Endothelial cell of umbilical vein (primary cell): ENCODE results near the gene PADI1. TPM values are rescaled to one million over a fixed set of nuclear protein-coding genes. Genes with fewer than 3 reads are reported as not detected.

Source experiments
- BruUV-seq: library from RNA; stranded (reverse); fragments of 400-500 nt; replicated peaks from 2 replicates; lab custom pipeline; 2021; lab: Mats Ljungman, UMichigan
- CTCF ChIA-PET: fragments of 300-600, 350-600 bp; sonication (Branson Sonifier 250); formaldehyde crosslinking; loops from one replicate; lab custom pipeline; 2021; ENCODE audit warnings: antibody characterized with exemption, inconsistent platforms; lab: Charles Lee
- POLR2A ChIA-PET: fragments of 300-600, 350-600 bp; sonication (Branson Sonifier 250); formaldehyde crosslinking; loops from one replicate; lab custom pipeline; 2021; ENCODE audit warnings: antibody characterized with exemption, inconsistent platforms; lab: Charles Lee
- DNase-seq: peaks from one replicate; pipeline ENCODE4 v3.0.0-alpha.2; 2011; ENCODE audit warnings: low read depth, low spot score
- FAIRE-seq: peaks from 2 replicates; lab custom pipeline; 2011; peaks lifted over from hg19 to GRCh38; lab: Jason Lieb, UNC
- H2AFZ ChIP-seq: 2 replicates; pipeline ENCODE4 v1.6.0; 2012; ENCODE audit warnings: low read depth, low read length, control low read depth, inconsistent platforms
- H3K27ac ChIP-seq: 2 replicates; pipeline ENCODE4 v1.5.1; 2011; ENCODE audit warnings: low read depth, mild to moderate bottlenecking, control low read depth, low read length, moderate library complexity; ENCODE audit not compliant: insufficient read depth
- H3K27me3 ChIP-seq, 2 experiments: 2 replicates each; pipeline versions ENCODE4 v1.6.0 to v1.6.1; 2011; ENCODE audit warnings: low read length in 2 of 2, mixed read lengths in 1 of 2; ENCODE audit not compliant: control insufficient read depth in 2 of 2, insufficient read depth in 2 of 2
- H3K36me3 ChIP-seq, 2 experiments: 2 replicates in 1 of 2; 3 replicates in 1 of 2; pipeline ENCODE4 v1.5.1; 2011; ENCODE audit warnings: low read length in 2 of 2, mild to moderate bottlenecking in 1 of 2, moderate library complexity in 1 of 2; ENCODE audit not compliant: control insufficient read depth in 2 of 2, insufficient read depth in 2 of 2; ENCODE audit errors: extremely low read depth in 1 of 2
- H3K4me1 ChIP-seq: 3 replicates; pipeline ENCODE4 v1.5.1; 2011; ENCODE audit warnings: mild to moderate bottlenecking, low read length; ENCODE audit not compliant: control insufficient read depth, insufficient read depth; ENCODE audit errors: extremely low read depth
- H3K4me2 ChIP-seq: 2 replicates; pipeline ENCODE4 v1.6.1; 2011; ENCODE audit warnings: low read length, control low read depth, mixed read lengths; ENCODE audit not compliant: insufficient read depth
- H3K4me3 ChIP-seq, 3 experiments: fragments of 200-600 bp in 1 of 3; sonication (generic), shearing (Covaris generic) in 1 of 3; replicated peaks in 1 of 3; 2 replicates each; pipeline ENCODE4 v1.5.1; 2011 to 2016; ENCODE audit warnings: control low read depth in 3 of 3, low read length in 3 of 3, mild to moderate bottlenecking in 2 of 3, inconsistent platforms in 1 of 3, low read depth in 1 of 3, moderate library complexity in 1 of 3; ENCODE audit not compliant: insufficient read depth in 1 of 3
- H3K79me2 ChIP-seq: 2 replicates; pipeline ENCODE4 v1.6.0; 2012; ENCODE audit warnings: low read length, inconsistent platforms; ENCODE audit not compliant: control insufficient read depth, insufficient read depth
- H3K9ac ChIP-seq: replicated peaks from 2 replicates; pipeline ENCODE3; 2011; ENCODE audit warnings: low read length, control low read depth; ENCODE audit not compliant: insufficient read depth; ENCODE audit errors: extremely low read depth
- H3K9me1 ChIP-seq: replicated peaks from 3 replicates; pipeline ENCODE4 v1.6.0; 2011; ENCODE audit warnings: mild to moderate bottlenecking, low read length; ENCODE audit not compliant: control insufficient read depth, insufficient read depth; ENCODE audit errors: extremely low read depth
- H3K9me3 ChIP-seq: replicated peaks from 2 replicates; pipeline ENCODE4 v1.5.1; 2012; ENCODE audit warnings: low read length, inconsistent platforms; ENCODE audit not compliant: control insufficient read depth, insufficient read depth
- H4K20me1 ChIP-seq: replicated peaks from 2 replicates; pipeline ENCODE3; 2011; ENCODE audit warnings: mild to moderate bottlenecking, low read length; ENCODE audit not compliant: control insufficient read depth, insufficient read depth; ENCODE audit errors: extremely low read depth
- EZH2 ChIP-seq: IDR thresholded peaks from 2 replicates; pipeline ENCODE4 v1.6.1; 2012; ENCODE audit warnings: borderline replicate concordance, low read depth, mild to moderate bottlenecking, moderate library complexity, low read length, inconsistent platforms; ENCODE audit not compliant: severe bottlenecking
- FOS ChIP-seq: IDR thresholded peaks from 2 replicates; pipeline ENCODE4 v1.6.1; 2011; ENCODE audit warnings: mild to moderate bottlenecking, low read length, moderate library complexity, borderline replicate concordance; ENCODE audit not compliant: insufficient read depth
- GATA2 ChIP-seq: IDR thresholded peaks from 2 replicates; pipeline ENCODE4 v1.7.0; 2011; ENCODE audit warnings: low read depth, mild to moderate bottlenecking, moderate library complexity, mixed read lengths, low read length; ENCODE audit not compliant: insufficient read length, insufficient read depth
- JUN ChIP-seq: IDR thresholded peaks from 2 replicates; pipeline ENCODE4 v1.6.1; 2011; ENCODE audit warnings: borderline replicate concordance, low read depth; ENCODE audit not compliant: insufficient read length, insufficient read depth
- MAX ChIP-seq: IDR thresholded peaks from 2 replicates; pipeline ENCODE4 v1.6.1; 2011; ENCODE audit not compliant: insufficient read depth, insufficient read length
- MYC ChIP-seq: IDR thresholded peaks from one replicate; pipeline ENCODE4 v1.6.1; 2011; ENCODE audit warnings: mild to moderate bottlenecking, low read depth, low read length
- POLR2AphosphoS5 ChIP-seq: IDR thresholded peaks from 2 replicates; pipeline ENCODE4 v1.6.1; 2012; ENCODE audit warnings: low read depth, mild to moderate bottlenecking, control low read depth, low read length, moderate library complexity; ENCODE audit not compliant: insufficient read depth
- dilution Hi-C: fragments of 300-500 bp; cut with MboI; formaldehyde crosslinking; loops from one replicate; pipeline ENCODE4 v1.15.0; 2019; ENCODE audit warnings: low sequenced_read_pairs; ENCODE audit not compliant: extremely low pct_ligation_motif_present
- intact Hi-C: fragments of 100-400 bp; cut with micrococcal nuclease; formaldehyde crosslinking; loops from one replicate; pipeline ENCODE4 v1.10.0; 2022
- polyA plus RNA-seq, 4 experiments: library from polyadenylated mRNA; depleted of rRNA in 3 of 4; stranded (reverse) in 3 of 4; unstranded in 1 of 4; fragments of >200 nt; gene quantifications; 2 replicates each; pipeline versions ENCODE4 v1.2.1 to v1.2.3, GENCODE V29; 2011 to 2012; ENCODE audit warnings: missing spikeins in 1 of 4
- total RNA-seq: library from RNA; stranded (reverse); gene quantifications from 2 replicates; pipeline ENCODE4 v1.2.3, GENCODE V29; 2021

PADI1 gene
- total and polyA plus RNA-seq, 2 donors (not counting 3 experiments of a cell fraction or from before 2014, with no cell fraction given) = 0.01 TPM; not detected in 1

DNA sequence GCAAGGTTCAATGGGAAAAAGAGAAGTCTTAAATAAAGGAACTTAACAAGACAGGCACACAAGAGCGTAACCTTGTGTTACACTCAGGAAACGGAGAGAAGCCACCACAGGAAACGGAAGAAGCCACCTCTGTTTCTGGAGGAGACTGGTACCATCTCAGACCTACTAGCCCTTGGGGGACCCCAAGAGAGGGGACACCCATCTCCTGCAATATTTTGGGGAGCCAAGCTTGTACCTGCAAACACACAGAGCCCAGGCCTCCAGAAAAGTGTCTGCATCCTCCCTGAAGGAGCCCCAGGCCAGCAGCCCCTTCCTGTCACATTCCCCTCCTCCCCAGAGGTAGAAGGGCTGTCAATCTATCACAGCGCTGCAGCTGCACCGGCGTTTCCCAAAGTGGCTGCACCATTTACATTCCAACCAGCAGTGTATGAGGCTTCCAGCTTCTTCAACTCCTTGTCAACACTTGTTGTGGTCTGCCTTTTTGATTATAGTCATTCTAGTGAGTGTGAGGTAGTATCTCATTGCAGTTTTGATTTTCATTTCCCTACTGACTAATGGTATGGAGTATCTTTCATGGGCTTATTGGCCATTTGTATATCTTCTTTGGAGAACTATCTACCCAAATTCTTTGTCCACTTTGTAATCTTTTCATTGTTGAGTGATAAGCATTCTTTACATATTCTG, 23.0 kb upstream of the PADI1 start:
- Histone ChIP-seq H4K20me1 (no peaks in the 10 kb centered on the region), H3K9me3 (no peaks in the 10 kb centered on the region), H3K27me3 (peaks cover 4 to 15% of the 10 kb centered on the region in 2 experiments), H3K9ac (no peak overlapping the region), H3K4me3 (no peak overlapping the region), H2AFZ (no peak overlapping the region), H3K27ac (no peak overlapping the region), H3K36me3 (no peaks in the 10 kb centered on the region), H3K9me1 (no peaks in the 10 kb centered on the region), H3K4me1 (no peaks in the 10 kb centered on the region), H3K4me2 (no peak overlapping the region), H3K79me2 (no peaks in the 10 kb centered on the region)
- dilution Hi-C loops = no loop called here
- DNase-seq (no peak), FAIRE-seq (no peak)
- POLR2A ChIA-PET = no interaction called here
- no TSS peak for BruUV-seq
- TF ChIP-seq EZH2 = no peak
- TF ChIP-seq JUN = no peak
- TF ChIP-seq MYC = no peak
- TF ChIP-seq MAX = no peak
- no peak for TF ChIP-seq POLR2AphosphoS5
- TF ChIP-seq FOS = no peak
- no peak for TF ChIP-seq GATA2
- intact Hi-C loops = no loop called here
- CTCF ChIA-PET = no interaction called here
